ENCODE results near the gene ATP6AP1. TPM values are rescaled to one million over a fixed set of nuclear protein-coding genes. Genes with fewer than 3 reads are reported as not detected.

Gene ATP6AP1
- total and polyA plus RNA-seq, 2 of the 13 experiments (the other 11 are each of a cell fraction or from before 2014, with no cell fraction given), result 56.7 to 110 TPM

- TF ChIP-seq ZNF75D (CRISPR knock-in tag; IDR thresholded peaks at IDR 0.05; ENCODE audit: borderline replicate concordance), result no peak
- TF ChIP-seq MNT (IDR thresholded peaks at IDR 0.05), result peak; percentile 8; the same call in 1 of the 2 replicates
- TF ChIP-seq, protein P1, sequence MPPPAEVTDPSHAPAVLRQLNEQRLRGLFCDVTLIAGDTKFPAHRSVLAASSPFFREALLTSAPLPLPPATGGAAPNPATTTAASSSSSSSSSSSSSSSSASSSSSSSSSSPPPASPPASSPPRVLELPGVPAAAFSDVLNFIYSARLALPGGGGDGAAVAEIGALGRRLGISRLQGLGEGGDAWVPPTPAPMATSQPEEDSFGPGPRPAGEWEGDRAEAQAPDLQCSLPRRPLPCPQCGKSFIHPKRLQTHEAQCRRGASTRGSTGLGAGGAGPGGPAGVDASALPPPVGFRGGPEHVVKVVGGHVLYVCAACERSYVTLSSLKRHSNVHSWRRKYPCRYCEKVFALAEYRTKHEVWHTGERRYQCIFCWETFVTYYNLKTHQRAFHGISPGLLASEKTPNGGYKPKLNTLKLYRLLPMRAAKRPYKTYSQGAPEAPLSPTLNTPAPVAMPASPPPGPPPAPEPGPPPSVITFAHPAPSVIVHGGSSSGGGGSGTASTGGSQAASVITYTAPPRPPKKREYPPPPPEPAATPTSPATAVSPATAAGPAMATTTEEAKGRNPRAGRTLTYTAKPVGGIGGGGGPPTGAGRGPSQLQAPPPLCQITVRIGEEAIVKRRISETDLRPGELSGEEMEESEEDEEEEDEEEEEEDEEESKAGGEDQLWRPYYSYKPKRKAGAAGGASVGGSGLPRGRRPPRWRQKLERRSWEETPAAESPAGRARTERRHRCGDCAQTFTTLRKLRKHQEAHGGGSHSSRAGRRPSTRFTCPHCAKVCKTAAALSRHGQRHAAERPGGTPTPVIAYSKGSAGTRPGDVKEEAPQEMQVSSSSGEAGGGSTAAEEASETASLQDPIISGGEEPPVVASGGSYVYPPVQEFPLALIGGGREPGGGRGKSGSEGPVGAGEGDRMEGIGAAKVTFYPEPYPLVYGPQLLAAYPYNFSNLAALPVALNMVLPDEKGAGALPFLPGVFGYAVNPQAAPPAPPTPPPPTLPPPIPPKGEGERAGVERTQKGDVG (CRISPR knock-in tag; IDR thresholded peaks at IDR 0.05; ENCODE audit: borderline replicate concordance), result no peak
- no peak for TF ChIP-seq NFATC3 (CRISPR knock-in tag; IDR thresholded peaks at IDR 0.05)
- no peak for TF ChIP-seq ZMAT5 (CRISPR knock-in tag; IDR thresholded peaks at IDR 0.05; ENCODE audit: borderline replicate concordance, low read depth)
- TF ChIP-seq ZNF883 (CRISPR knock-in tag; IDR thresholded peaks at IDR 0.05; ENCODE audit: not compliant biosample characterization), result no peak
- TF ChIP-seq DR1 (CRISPR knock-in tag; IDR thresholded peaks at IDR 0.05), result peak; percentile 54; the same call in 1 of the 2 replicates
- TF ChIP-seq ZBTB38 (CRISPR knock-in tag; IDR thresholded peaks at IDR 0.05), result 0 out of 2 replicates have a peak, but pooled peaks have one; percentile 36
- TF ChIP-seq THYN1 (CRISPR knock-in tag; IDR thresholded peaks at IDR 0.05; ENCODE audit: borderline replicate concordance, low read depth), result no peak
- TF ChIP-seq SMARCC2 (IDR thresholded peaks at IDR 0.05), result no peak
- TF ChIP-seq HOXA3 (CRISPR knock-in tag; IDR thresholded peaks at IDR 0.05), result peak; percentile 99
- no peak for TF ChIP-seq TP53 (CRISPR knock-in tag; conservative IDR thresholded peaks at IDR 0.05)
- no peak for TF ChIP-seq ZNF367 (CRISPR knock-in tag; IDR thresholded peaks at IDR 0.05; ENCODE audit: borderline replicate concordance)
- peak; percentile 15; the same call in 1 of the 2 replicates for TF ChIP-seq HCFC1 (IDR thresholded peaks at IDR 0.05; ENCODE audit: low read depth, low read length)
- TF ChIP-seq ZSCAN21 (CRISPR knock-in tag; IDR thresholded peaks at IDR 0.05; ENCODE audit: borderline replicate concordance), result 0 out of 2 replicates have a peak, but pooled peaks have one; percentile 35
- TF ChIP-seq PBX3 (CRISPR knock-in tag; IDR thresholded peaks at IDR 0.05; ENCODE audit: borderline replicate concordance), result no peak
- TF ChIP-seq TFAP4 (IDR thresholded peaks at IDR 0.05; ENCODE audit: borderline replicate concordance, low read depth), result 0 out of 2 replicates have a peak, but pooled peaks have one; percentile 18
- TF ChIP-seq TCF12 (IDR thresholded peaks at IDR 0.05), result no peak
- no peak for TF ChIP-seq TCF12 (CRISPR knock-in tag; IDR thresholded peaks at IDR 0.05)
- no peak for TF ChIP-seq KLF13 (CRISPR knock-in tag; IDR thresholded peaks at IDR 0.05)
Measured at GRCh38 chrX:154378799-154379568, 49.5 kb upstream of the ATP6AP1 start, which contains the start of gene EMD (continued).
